GM19468 (cell line): Measurements from ENCODE around the gene IL15RA.
"Not testable (repeated sequence)": the region's sequence is repeated elsewhere in the genome, so short reads cannot be mapped to it uniquely, and the experiment has no call there.

Experiments used
- ATAC-seq: cut with Tn5 transposase; IDR thresholded peaks from one replicate; pipeline ENCODE4 v1.9.1; 2021; ENCODE audit warnings: mild to moderate bottlenecking, moderate library complexity, moderate number of reproducible peaks; ENCODE audit not compliant: unreplicated experiment; ENCODE audit errors: extremely low read depth

IL15RA gene

DNA sequence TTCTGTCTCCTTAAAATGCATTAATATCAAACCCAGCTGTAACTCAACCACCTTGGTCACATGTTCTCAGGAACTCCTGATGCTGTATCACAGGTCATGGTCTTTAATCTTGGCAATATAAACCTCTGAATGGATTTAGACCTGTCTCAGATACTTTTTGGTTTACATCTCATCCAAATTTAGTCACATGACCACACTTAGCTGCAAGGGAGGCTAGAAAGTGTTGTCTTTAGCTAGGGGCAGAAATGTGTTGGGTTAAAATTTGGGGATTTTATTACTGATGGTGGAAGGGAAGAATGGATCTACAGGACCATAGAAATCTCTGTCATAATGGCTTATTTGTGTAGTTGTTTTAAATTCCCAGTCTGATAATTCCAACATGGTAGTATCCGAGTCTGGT lies 29.6 kb upstream of the IL15RA start:
- ATAC-seq = no peak

DNA sequence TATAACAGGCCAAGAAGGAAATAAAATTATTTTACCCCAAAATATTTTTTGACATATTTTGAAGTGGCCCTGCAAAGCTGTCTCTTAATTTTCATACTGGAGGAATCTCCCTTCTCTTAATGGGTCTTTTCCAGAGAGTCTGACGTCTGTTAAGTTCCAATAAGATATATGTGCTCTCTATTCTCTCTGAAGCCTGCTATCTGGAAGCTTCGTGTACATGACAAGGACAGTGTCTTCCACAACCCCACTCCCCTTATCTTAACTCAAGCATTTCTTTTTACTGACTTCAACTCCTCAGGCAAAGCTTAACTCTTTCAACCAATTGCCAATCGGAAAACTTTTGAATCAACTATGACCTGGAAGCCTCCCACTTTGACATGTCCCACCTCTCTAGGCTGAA lies 29.2 kb upstream of the IL15RA start:
- no peak for ATAC-seq

GRCh38 chr10:6005856-6006395 lies 28.6 kb upstream of the IL15RA start:
- no peak for ATAC-seq

- ATAC-seq = not testable (repeated sequence)
Measured at GRCh38 chr10:6005161-6005804, 27.9 kb upstream of the IL15RA start.

DNA sequence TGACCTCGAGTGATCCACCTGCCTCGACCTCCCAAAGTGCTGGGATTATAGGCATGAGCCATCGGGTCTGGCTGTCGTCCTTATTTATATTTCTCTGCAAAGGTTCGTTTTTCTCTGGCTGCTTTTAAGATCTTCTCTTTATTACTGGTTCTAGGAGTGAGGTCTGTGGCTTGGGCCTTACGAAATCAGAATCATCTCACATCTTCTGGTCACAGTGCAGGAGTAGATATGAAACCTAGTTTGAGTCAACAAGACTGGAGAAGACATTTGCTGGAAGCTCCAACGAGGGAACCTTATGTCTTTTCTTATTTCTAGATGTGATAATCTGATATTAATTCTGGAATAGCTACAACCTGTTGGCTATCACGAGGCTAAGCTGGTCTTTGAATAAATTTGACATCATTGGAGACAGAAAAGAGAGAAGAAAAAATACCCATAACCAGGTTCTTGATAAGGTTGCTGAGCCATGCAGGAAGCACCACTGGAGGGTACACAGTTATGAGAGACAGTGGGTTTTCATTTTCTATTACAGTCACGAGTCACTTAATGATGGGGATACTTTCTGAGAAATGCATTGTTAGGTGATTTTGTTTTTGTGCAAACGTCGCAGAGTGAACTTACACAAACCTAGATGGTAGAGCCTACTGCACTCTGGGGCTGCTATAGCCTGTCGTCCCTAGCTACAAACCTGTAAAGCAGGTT lies 25.6 kb upstream of the IL15RA start:
- peak; percentile 19 for ATAC-seq

- no peak for ATAC-seq
Measured at GRCh38 chr10:5999440-6000165, 22.3 kb upstream of the IL15RA start.

DNA sequence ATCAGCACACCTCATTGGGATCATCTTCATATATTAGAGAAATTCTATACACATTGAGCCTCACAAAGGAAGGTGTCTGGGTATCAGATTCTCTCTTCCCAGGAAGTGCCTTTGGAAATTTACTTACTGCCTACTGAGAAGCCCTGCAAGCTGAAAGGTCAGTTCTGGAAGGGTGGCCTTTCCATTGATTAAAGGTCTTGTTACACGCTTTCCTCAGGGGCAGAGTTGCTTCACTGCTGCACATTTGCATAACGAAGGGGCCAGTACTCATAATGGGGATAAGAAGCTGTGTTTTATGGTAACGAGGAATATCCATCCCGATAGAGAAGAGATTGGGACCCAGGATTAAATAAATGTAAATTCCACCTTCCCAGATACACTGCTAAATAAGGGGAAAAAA lies 19.4 kb upstream of the IL15RA start:
- no peak for ATAC-seq

GRCh38 chr10:5992398-5992797 lies 15.1 kb upstream of the IL15RA start:
- no peak for ATAC-seq

GRCh38 chr10:5991708-5992107 lies 14.4 kb upstream of the IL15RA start:
- no peak for ATAC-seq

GRCh38 chr10:5989756-5990155 lies 12.4 kb upstream of the IL15RA start:
- ATAC-seq = no peak

- no peak for ATAC-seq
Measured at GRCh38 chr10:5988336-5988920, 11.1 kb upstream of the IL15RA start.

DNA sequence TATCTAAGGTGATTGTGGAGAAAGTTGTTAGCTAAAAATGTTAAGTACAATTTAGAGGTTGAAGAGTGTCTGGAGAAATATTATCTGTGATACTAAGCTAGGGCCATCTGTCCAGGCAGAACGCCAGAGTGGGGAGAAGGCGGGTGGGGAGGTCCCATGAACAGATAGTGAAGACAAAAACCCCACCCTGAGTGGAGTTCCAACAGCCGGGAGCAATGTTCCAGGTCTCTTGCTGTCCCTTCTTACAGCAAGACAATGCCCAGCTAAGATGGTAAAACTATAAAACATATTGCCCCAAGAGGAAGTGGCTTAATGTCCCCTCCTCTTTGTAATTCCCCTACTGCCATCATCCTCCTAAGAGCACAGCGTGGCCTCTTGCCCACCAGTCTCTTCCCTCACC lies 10.4 kb upstream of the IL15RA start:
- ATAC-seq = no peak

- no peak for ATAC-seq
Measured at GRCh38 chr10:5985029-5985428, 7.7 kb upstream of the IL15RA start.

GRCh38 chr10:5983774-5984173 lies 6.4 kb upstream of the IL15RA start:
- ATAC-seq = no peak

DNA sequence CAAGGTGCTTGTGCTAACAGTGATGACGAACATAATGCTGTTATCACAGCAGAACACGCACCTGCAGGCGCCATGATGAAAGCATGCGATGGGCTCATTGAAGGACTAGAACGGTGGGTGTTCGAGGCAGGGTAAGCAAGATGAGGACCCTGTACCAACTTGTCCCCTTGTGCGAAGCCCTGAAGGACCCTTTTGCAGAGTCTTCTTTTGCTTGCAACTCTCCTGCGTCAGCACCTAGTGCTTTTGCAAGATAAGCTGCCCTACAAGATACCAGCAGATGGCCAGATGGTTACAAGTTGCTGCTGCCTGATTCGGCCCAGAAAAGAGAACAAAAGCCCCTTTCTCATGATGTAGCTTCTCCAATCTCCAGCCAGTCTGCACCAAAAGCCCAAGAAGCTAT lies 4.2 kb upstream of the IL15RA start:
- no peak for ATAC-seq

- ATAC-seq = no peak
Measured at GRCh38 chr10:5978230-5978489, 817 bp upstream of the IL15RA start.

DNA sequence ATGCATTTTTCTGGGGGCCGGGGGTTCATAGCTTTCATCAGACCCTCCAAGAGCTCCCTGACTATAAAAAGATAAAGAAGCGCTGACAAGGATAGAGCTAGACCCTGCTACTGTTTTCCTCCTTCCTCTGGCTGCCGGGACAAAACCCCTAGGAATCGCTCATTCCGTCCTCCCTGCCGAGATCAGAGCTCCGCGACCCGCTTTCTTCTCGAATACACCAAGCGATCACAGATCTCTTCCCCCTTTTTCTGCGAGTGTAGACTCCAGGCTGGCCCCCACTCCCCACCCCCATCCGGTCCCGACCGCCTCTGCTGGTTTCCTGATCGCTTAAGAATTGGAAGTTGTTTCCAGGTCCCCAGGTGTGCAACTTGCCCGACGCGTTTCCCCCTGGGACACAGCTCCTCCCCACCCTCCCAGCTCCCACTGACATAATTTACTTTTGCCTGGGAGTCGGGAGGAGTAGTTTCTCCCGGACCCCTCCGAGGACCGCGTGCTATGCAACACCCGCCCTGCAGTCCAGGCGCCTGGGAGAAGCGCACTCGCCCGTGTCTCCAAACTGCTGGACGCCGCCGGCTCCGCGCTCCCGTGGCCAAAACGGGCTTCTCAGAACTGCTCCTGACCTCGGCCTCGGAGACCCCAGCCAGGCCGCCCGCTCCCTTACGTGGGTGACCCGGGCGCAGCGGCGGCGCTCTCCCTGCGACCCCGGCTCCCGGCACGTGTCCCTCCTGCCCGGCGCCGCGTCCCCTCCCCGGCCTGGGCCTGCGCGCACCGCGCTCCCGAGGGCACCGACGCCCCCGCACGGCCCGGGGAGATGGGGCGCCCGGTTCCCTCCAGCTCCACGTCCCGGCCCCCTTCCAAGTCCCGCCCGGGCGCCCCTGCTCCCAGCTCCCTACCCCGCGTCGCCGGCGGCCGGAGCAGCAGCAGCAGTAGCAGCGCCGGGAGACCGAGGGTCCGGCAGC lies 552 bp downstream of the IL15RA start:
- ATAC-seq = no peak

DNA sequence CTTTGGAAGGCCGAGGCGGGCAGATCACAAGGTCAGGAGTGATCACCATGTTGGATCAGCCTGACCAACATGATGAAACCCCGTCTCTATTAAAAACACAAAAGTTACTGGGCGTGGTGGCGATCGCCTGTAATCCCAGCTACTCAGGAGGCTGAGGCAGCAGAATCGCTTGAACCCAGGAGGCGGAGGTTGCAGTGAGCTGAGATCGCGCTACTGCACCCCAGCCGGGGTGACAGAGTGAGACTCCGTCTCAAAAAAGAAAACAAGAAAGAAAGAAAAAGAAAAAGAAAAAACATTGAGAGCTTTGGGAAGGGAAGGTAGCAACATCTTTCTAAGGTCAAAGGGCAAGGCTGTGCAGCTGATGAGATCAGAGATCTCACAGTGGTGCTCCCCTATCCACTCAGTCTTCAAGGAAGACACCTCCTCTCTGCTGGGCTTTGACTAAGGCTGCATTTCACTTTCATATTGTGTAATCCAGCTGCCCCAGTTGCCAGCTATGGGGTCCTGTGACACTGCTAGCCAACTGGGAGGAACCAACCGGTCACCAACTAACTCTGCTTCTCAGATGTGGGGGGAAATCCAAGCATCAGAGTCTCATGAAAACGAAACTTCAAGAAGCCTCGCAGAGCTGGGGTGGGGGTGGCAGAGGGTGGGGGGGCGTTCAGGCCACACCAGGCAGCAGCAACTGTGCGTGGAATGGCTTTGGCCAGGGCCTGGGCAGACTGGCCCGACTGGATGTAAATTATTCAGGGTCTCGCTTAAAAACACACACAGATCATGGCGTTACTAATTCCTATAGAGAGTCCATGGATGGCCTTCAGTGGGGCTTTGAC lies 1.5 kb downstream of the IL15RA start:
- peak; percentile 53 for ATAC-seq

- ATAC-seq = no peak
Measured at GRCh38 chr10:5973069-5973468, 4.3 kb downstream of the IL15RA start.
